ENCODE data around the gene MAGI2. TPM values are rescaled to one million over a fixed set of nuclear protein-coding genes. Genes with fewer than 3 reads are reported as not detected.

Gene MAGI2
- total RNA-seq, 1 experiment from 2014 or later = 14.3 TPM

- Histone ChIP-seq H3K23ac (ENCODE audit: insufficient read length, low read depth, low read length) (no peak overlapping the region), H3K79me2 (ENCODE audit: insufficient read depth, low read length) (no peaks in the 10 kb centered on the region), H3K9ac (ENCODE audit: extremely low read depth, insufficient read length, low read length) (no peak overlapping the region), H3K27me3 (ENCODE audit: insufficient read depth, low read length) (no peaks in the 10 kb centered on the region), H2BK5ac (ENCODE audit: insufficient read length, low read length) (no peak overlapping the region), H3K27ac (ENCODE audit: insufficient read length, low read depth, low read length) (no peak overlapping the region), H4K8ac (replicated peaks; ENCODE audit: insufficient read length, low read depth, low read length) (no peak overlapping the region), H2AK5ac (ENCODE audit: insufficient read length, low read length) (no peak overlapping the region), H3K9me3 (ENCODE audit: control insufficient read depth, low read depth, low read length) (no peaks in the 10 kb centered on the region), H3K23me2 (ENCODE audit: insufficient read length, low read depth, low read length, poor library complexity, severe bottlenecking) (no peaks in the 10 kb centered on the region), H4K5ac (ENCODE audit: insufficient read length, low read depth, low read length) (no peak overlapping the region), H3K79me1 (ENCODE audit: insufficient read depth, low read depth, low read length, poor library complexity, severe bottlenecking) (no peaks in the 10 kb centered on the region), H4K91ac (ENCODE audit: insufficient read length, low read depth, low read length) (no peak overlapping the region), H3K4me2 (ENCODE audit: insufficient read depth, insufficient read length, low read length) (no peak overlapping the region), H4K20me1 (ENCODE audit: control insufficient read depth, insufficient read depth, insufficient read length) (no peaks in the 10 kb centered on the region), H2BK12ac (ENCODE audit: insufficient read length, low read depth, low read length) (no peak overlapping the region), H2BK120ac (ENCODE audit: low read depth, low read length, poor library complexity, severe bottlenecking) (no peak overlapping the region), H3K4me1 (ENCODE audit: insufficient read depth, low read length) (no peaks in the 10 kb centered on the region), H2BK15ac (ENCODE audit: low read depth, low read length) (no peak overlapping the region), H3K4ac (ENCODE audit: low read depth, low read length) (no peak overlapping the region), H3K56ac (ENCODE audit: insufficient read length, low read depth, low read length) (no peak overlapping the region), H2AFZ (ENCODE audit: low read length) (no peak overlapping the region), H3K14ac (ENCODE audit: insufficient read depth, low read length) (no peak overlapping the region), H2BK20ac (ENCODE audit: low read depth, low read length, poor library complexity, severe bottlenecking) (no peak overlapping the region), H3T11ph (ENCODE audit: low read length) (no peak overlapping the region), H3K18ac (ENCODE audit: insufficient read length, low read depth, low read length) (no peak overlapping the region)
- Mint-ChIP-seq H3K27ac (peak overlapping the region in 1 of 3 experiments; percentile 76; a peak in 2 of 7 replicates), H3K4me3 (no peak overlapping the region), H3K9me3 (no peaks in the 10 kb centered on the region), H3K4me1 (peaks cover 3 to 6% of the 10 kb centered on the region in 2 experiments; a peak in 3 of 4 replicates), H3K36me3 (ENCODE audit: insufficient read depth in 1 of 3, low read depth in 3 of 3) (no peaks in the 10 kb centered on the region; a peak in 1 of 7 replicates), H3K27me3 (ENCODE audit: low read depth) (no peaks in the 10 kb centered on the region)
- DNase-seq = no peak
- no peak for TF ChIP-seq CTCF (conservative IDR thresholded peaks at IDR 0.05)
- WGBS (ENCODE audit: extremely low coverage, insufficient read length, low lambda C conversion rate) = no CpG with 5 or more reads among the region's 6 CpGs
These were observed 1258.9 kb downstream of the MAGI2 start for GRCh38 chr7:78194611-78195010.
